DMS153 (cell line): ENCODE results near the gene SNAPC1.
A peak's percentile ranks its signal among the peaks of the same experiment; 100 is the strongest.
"Not testable (repeated sequence)": the region's sequence is repeated elsewhere in the genome, so short reads cannot be mapped to it uniquely, and the experiment has no call there.

Source experiments
- DNase-seq: peaks from one replicate; lab custom pipeline; 2025; lab: John Stamatoyannopoulos, UW

The SNAPC1 gene

DNA sequence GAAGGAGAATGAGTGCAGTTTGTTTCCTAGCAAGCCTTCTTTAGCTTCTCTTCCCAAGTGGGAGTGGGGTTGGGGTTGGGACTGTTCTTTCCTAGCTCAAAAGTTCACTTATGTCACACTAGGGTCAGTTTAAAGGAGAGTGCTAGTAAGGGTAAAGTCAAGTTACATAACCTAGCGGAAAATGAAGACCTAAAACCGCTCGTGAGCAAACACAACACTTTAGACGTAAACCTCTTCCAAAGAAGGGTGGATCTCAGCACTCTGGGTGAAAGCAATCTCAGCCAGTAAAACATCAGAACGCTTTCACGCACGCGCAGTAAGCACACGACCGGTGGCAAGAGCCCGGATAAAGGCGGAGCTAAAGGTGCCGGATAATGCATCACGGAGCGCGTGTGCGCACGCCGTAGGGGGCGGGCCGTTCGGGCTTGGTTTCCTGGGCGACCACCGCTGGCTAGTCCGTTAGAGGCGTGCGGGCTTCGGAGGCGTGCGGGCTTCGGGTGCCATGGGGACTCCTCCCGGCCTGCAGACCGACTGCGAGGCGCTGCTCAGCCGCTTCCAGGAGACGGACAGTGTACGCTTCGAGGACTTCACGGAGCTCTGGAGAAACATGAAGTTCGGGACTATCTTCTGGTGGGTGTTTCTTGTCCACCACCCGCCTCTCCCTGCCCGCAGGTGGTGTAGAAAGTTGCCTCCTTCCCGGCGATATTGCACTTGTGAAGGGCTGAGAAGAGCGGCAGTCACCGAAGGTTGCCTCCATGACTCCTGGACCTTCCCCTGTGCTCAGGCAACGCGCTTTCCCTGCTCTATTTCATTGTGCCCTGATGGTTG is at the start of gene SNAPC1:
SNAPC1 (plus strand) TSS at position 462 of the 828 bp plus-strand sequence; CDS start at position 503, 41 bp downstream.
- peak; percentile 95 for DNase-seq

DNA sequence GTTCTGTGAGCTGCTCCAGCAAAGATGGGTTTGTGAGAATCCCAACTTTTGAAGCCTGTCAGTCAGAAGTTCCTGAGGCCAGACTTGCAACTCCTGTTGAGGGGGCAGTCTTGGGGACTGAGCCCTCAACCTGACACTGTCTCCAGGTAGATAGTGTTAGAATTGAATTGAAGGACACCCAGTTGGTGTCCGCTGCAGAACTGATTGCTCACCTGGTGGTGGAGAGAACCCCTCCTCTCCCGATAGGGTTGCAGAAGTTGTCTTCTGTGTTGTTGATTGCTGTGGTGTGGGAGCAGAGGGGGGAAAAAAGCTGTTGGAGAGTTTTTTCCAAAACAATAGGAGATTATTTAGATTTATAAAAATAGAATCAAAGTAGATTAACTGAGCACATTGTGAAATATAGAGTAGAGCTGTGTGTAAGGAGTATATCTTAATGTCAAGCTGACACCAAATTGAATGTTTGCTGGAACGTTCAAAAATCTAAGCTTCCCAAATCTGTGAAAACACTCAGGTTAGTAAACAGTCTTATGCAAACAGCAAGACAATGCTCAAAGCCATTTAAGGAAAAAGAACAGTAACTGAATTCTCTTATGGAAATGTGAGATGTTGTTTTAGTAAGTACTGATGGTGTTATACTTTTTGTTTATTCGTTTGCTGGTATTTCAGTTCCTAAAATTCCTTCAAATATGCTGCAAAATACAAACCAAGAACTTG is 48.3 kb upstream of the SNAPC1 start:
- DNase-seq, result no peak

GRCh38 chr14:61716956-61717355 is 45.3 kb upstream of the SNAPC1 start:
- no peak for DNase-seq

DNA sequence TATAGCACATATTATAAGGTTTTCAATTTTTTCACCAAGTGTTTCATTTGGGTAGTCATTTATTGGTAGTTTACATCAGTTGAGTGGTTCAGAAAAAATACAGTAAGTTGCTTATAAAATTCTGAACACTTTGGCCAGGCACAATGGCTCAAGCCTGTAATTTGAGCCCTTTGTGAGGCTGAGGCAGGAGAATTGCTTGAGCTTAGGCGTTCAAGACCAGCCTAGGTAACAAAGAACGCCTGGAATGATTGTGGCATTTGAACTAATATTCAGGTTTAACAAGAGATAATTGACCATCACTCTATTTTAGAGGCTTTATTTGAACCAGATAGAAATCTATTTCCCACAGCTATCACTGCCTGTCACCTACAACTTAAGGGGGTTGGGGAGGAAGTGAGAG is 44.2 kb upstream of the SNAPC1 start:
- no peak for DNase-seq

- DNase-seq, result no peak
These were observed 42.6 kb upstream of the SNAPC1 start for GRCh38 chr14:61719344-61720293.

GRCh38 chr14:61720294-61720661 is 41.9 kb upstream of the SNAPC1 start:
- no peak for DNase-seq

- DNase-seq, result no peak
These were observed 41.5 kb upstream of the SNAPC1 start for GRCh38 chr14:61720741-61721140.

DNA sequence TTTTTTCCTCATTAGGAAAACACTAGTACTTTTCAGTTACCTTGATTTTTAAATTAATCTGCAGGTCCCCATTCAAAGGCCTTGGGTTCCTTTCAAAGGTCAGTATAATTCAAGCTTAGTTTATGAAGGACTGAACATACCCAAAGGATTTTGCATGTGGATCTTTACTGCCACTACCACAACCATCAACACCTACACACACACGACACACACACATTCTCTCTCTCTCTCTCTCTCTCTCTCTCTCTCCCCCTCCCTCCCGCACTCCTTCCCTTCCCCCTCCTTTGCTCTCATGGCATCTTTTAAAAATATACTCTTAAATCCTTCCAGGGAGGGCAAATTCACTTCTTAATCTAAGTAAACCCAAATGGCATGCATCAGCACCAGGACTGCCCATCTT is 38.1 kb upstream of the SNAPC1 start:
- DNase-seq, result no peak

DNA sequence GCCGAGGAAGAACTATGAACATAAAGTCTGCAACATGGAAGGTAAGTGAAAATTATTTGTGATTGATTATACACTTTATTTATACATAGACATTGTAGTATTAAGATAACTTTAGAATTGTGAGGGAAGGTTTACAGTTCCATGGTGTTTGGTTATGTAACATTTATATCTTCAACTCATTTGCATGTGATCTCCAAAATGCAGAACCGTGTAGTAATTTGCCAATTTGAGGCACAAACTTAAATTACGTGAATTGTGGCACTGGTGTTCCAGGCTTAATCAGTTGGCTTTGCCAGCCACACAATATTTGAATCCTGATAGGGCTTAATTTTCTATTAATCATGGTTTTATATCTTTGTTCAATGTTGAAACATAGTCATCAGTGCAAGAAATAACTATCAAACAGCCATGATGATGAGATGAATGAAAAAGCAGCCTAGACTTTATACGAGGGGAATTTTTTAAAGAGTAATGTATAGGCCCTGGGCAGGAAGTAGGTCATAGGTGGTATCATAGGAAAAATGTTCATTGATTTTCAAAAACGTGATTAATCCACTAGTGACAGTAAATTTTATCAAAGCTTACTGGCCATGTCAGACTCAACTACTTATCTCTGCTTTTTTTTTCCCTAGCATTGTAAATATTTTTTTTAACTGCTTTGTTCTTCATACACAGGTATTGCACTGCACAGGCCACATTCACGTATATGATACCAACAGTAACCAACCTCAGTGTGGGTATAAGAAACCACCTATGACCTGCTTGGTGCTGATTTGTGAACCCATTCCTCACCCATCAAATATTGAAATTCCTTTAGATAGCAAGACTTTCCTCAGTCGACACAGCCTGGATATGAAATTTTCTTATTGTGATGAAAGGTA is 35.2 kb upstream of the SNAPC1 start:
- no peak for DNase-seq

- no peak for DNase-seq
These were observed 31.4 kb upstream of the SNAPC1 start for GRCh38 chr14:61730756-61731373.

DNA sequence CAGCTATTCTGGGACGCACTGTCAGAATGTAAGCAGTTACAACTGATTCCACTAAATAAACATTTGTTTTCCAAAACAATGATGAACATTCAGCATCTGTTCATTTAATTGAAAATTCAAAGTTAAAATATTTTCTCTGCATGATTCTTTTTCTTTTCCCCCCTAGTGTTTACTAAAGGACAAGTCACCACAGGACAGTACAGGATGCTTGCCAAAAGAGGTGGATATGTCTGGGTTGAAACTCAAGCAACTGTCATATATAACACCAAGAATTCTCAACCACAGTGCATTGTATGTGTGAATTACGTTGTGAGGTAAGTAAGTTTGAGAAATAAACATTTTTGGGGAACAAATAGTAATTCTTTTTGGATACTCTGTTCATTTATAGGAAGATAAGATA is 28.2 kb upstream of the SNAPC1 start:
- DNase-seq, result no peak

DNA sequence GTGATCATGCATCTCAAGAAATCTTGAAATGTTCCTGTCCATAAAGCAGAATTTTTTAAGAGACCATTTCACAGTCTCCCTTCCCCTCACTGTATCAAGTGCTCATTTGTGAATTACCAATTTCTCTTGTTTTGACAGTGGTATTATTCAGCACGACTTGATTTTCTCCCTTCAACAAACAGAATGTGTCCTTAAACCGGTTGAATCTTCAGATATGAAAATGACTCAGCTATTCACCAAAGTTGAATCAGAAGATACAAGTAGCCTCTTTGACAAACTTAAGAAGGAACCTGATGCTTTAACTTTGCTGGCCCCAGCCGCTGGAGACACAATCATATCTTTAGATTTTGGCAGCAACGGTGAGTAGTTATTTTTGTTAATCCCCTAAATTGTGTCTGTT is 25.5 kb upstream of the SNAPC1 start:
- DNase-seq, result no peak

DNA sequence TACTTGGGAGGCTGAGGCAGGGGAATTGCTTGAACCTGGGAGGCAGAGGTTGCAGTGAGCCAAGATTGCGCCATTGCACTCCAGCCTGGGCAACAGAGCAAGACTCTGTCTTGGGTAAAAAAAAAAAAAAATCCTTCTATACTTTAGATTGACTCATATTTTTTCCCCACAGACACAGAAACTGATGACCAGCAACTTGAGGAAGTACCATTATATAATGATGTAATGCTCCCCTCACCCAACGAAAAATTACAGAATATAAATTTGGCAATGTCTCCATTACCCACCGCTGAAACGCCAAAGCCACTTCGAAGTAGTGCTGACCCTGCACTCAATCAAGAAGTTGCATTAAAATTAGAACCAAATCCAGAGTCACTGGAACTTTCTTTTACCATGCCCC is 24.3 kb upstream of the SNAPC1 start:
- no peak for DNase-seq

- DNase-seq, result no peak
These were observed 23.1 kb upstream of the SNAPC1 start for GRCh38 chr14:61739133-61739532.

DNA sequence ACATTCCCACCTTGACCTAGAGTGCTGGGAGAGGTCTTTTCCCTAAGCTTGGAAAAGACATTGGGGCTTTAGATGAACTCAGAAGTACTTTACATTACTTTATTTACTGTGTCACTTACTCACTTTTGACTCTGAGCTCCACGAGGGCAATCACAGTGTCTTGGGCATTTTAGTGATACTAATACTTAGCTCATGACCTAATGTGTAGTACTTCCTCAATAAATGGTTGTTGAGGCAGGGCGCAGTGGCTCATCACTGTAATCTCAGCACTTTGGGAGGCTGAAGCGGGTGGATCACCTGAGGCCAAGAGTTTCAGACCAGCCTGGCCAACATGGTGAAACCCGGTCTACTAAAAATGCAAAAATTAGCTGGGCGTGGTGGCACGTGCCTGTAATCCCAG is 19.8 kb upstream of the SNAPC1 start:
- DNase-seq, result no peak

DNA sequence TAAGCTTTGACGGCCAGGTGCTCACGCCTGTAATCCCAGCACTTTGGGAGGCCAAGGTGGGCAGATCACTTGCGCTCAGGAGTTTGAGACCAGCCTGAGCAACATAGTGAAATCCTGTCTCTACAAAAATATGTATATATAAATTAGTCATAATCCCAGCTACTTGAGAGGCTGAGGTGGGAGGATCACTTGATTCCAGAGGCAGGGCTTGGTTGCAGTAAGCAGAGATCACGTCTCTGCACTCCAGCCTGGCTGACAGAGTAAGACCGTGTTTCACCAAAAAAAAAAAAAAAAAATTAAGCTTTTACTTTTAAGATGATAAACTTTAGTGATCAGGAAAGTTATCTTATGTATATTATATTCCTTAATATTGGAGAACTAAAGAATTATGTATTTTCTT is 18.0 kb upstream of the SNAPC1 start:
- no peak for DNase-seq

GRCh38 chr14:61746346-61746745 is 15.9 kb upstream of the SNAPC1 start:
- DNase-seq, result not testable (repeated sequence)

DNA sequence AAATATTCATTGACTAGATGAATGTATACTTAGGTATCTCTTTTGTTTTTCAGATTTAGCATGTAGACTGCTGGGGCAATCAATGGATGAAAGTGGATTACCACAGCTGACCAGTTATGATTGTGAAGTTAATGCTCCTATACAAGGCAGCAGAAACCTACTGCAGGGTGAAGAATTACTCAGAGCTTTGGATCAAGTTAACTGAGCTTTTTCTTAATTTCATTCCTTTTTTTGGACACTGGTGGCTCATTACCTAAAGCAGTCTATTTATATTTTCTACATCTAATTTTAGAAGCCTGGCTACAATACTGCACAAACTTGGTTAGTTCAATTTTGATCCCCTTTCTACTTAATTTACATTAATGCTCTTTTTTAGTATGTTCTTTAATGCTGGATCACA is 15.3 kb upstream of the SNAPC1 start:
- no peak for DNase-seq

DNA sequence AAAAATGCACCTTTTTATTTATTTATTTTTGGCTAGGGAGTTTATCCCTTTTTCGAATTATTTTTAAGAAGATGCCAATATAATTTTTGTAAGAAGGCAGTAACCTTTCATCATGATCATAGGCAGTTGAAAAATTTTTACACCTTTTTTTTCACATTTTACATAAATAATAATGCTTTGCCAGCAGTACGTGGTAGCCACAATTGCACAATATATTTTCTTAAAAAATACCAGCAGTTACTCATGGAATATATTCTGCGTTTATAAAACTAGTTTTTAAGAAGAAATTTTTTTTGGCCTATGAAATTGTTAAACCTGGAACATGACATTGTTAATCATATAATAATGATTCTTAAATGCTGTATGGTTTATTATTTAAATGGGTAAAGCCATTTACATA is 14.9 kb upstream of the SNAPC1 start:
- no peak for DNase-seq

GRCh38 chr14:61749264-61749663 is 13.0 kb upstream of the SNAPC1 start:
- no peak for DNase-seq

DNA sequence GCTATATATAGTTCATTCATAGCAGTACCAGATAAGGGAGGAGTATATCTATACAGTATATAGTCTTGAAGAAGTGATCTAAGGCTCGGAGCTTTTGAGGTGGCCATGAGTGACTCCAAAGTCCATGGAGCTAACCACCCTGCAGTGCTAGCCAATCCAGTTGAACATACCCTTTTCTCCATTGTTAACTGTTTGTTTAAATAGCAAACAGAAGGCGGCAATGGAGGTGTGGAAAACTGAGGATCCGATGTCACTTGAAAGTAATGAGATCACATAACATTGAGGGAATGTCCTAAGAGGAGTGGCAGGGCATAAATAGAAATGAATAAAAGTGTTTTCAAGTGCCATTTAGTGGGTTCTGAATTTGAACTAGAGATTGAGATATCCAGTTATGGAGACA is 12.4 kb upstream of the SNAPC1 start:
- peak; percentile 89 for DNase-seq
